Naive thymus-derived CD4-positive, alpha-beta T cell (primary cell): ENCODE results near the gene ATP6V0D1. TPM values are rescaled to one million over a fixed set of nuclear protein-coding genes. Genes with fewer than 3 reads are reported as not detected.
"Not testable (repeated sequence)": the region's sequence is repeated elsewhere in the genome, so short reads cannot be mapped to it uniquely, and the experiment has no call there.

Source experiments
- ATAC-seq: fragments of 150-1000 bp; cut with Tn5 transposase; 2 replicates; pipeline ENCODE4 v1.10.0; 2021; ENCODE audit warnings: mild to moderate bottlenecking, moderate library complexity
- CTCF ChIA-PET: fragments of 350-600 bp; sonication (Branson Sonifier 250); formaldehyde crosslinking; loops from one replicate; lab custom pipeline; 2021; ENCODE audit warnings: antibody characterized with exemption; lab: Charles Lee
- POLR2A ChIA-PET: fragments of 350-600 bp; sonication (Branson Sonifier 250); formaldehyde crosslinking; loops from one replicate; lab custom pipeline; 2021; ENCODE audit warnings: antibody characterized with exemption, inconsistent platforms; lab: Charles Lee
- DNase-seq, 9 donors: peaks; one replicate each; pipeline versions ENCODE4 v3.0.0 to v3.0.0-alpha.2; 2020 to 2022; ENCODE audit warnings: mixed read lengths in 1 of 9
- H3K27ac ChIP-seq: one replicate; pipeline ENCODE4 v1.7.0; 2013; ENCODE audit warnings: mild to moderate bottlenecking, low read depth, low read length, moderate library complexity
- H3K27me3 ChIP-seq, 2 donors: one replicate each; pipeline ENCODE4 v1.7.0; 2013; ENCODE audit warnings: low read length in 2 of 2, mild to moderate bottlenecking in 2 of 2, moderate library complexity in 2 of 2; ENCODE audit not compliant: control insufficient read depth in 2 of 2, insufficient read depth in 2 of 2
- H3K36me3 ChIP-seq, 3 experiments: 1 replicate in 2 of 3; 2 replicates in 1 of 3; pipeline ENCODE4 v1.7.0; 2013; ENCODE audit warnings: low read length in 3 of 3, mild to moderate bottlenecking in 3 of 3, moderate library complexity in 1 of 3; ENCODE audit not compliant: insufficient read depth in 3 of 3, control insufficient read depth in 2 of 3
- H3K4me1 ChIP-seq, 2 donors: one replicate each; pipeline ENCODE4 v1.7.0; 2013; ENCODE audit warnings: low read length in 2 of 2, mild to moderate bottlenecking in 2 of 2, moderate library complexity in 1 of 2; ENCODE audit not compliant: control insufficient read depth in 2 of 2, insufficient read depth in 2 of 2
- H3K4me3 ChIP-seq: 2 replicates; pipeline ENCODE4 v1.7.0; 2013; ENCODE audit warnings: mild to moderate bottlenecking, low read length
- H3K9me3 ChIP-seq, 3 experiments: 1 replicate in 2 of 3; 2 replicates in 1 of 3; pipeline ENCODE4 v1.7.0; 2013; ENCODE audit warnings: low read length in 3 of 3; ENCODE audit not compliant: control insufficient read depth in 2 of 3
- H3K27ac Mint-ChIP-seq, 9 donors: one replicate each; pipeline ENCODE4 v1.8.0; 2020 to 2022; ENCODE audit warnings: mixed read lengths in 9 of 9, mild to moderate bottlenecking in 8 of 9, moderate library complexity in 5 of 9, inconsistent platforms in 2 of 9
- H3K27me3 Mint-ChIP-seq, 5 donors: one replicate each; pipeline ENCODE4 v1.8.0; 2021 to 2022; ENCODE audit warnings: mixed read lengths in 5 of 5, mild to moderate bottlenecking in 1 of 5
- H3K36me3 Mint-ChIP-seq, 5 donors: one replicate each; pipeline ENCODE4 v1.8.0; 2020 to 2022; ENCODE audit warnings: mixed read lengths in 5 of 5, mild to moderate bottlenecking in 3 of 5, inconsistent platforms in 1 of 5
- H3K4me1 Mint-ChIP-seq, 7 donors: one replicate each; pipeline ENCODE4 v1.8.0; 2020 to 2022; ENCODE audit warnings: mixed read lengths in 7 of 7, mild to moderate bottlenecking in 3 of 7, inconsistent platforms in 1 of 7
- H3K4me3 Mint-ChIP-seq, 10 donors: one replicate each; pipeline ENCODE4 v1.8.0; 2020 to 2022; ENCODE audit warnings: mild to moderate bottlenecking in 10 of 10, mixed read lengths in 10 of 10, moderate library complexity in 6 of 10, inconsistent platforms in 2 of 10
- H3K9me3 Mint-ChIP-seq, 11 donors: one replicate each; pipeline ENCODE4 v1.8.0; 2020 to 2022; ENCODE audit warnings: mixed read lengths in 11 of 11, mild to moderate bottlenecking in 4 of 11, inconsistent platforms in 1 of 11, moderate library complexity in 1 of 11
- intact Hi-C, 2 donors: fragments of 100-400 bp; cut with micrococcal nuclease; formaldehyde crosslinking; loops; one replicate each; pipeline ENCODE4 v1.15.1; 2023
- polyA plus RNA-seq, 2 donors: library from polyadenylated mRNA; unstranded; fragments of 300-500 nt; fragmentation: Illumina TruSeq; gene quantifications; one replicate each; pipeline ENCODE4 v1.2.3, GENCODE V29; 2021
- total RNA-seq, 6 experiments: library from RNA in 5 of 6; stranded (reverse) in 5 of 6; gene quantifications; 1 replicate in 5 of 6; 2 replicates in 1 of 6; pipeline ENCODE4 v1.2.3 and lab custom pipeline; 2021 to 2026

Gene ATP6V0D1
- total and polyA plus RNA-seq, 7 experiments from 2014 or later = 35.8 to 104 (median 58.2) TPM

DNA sequence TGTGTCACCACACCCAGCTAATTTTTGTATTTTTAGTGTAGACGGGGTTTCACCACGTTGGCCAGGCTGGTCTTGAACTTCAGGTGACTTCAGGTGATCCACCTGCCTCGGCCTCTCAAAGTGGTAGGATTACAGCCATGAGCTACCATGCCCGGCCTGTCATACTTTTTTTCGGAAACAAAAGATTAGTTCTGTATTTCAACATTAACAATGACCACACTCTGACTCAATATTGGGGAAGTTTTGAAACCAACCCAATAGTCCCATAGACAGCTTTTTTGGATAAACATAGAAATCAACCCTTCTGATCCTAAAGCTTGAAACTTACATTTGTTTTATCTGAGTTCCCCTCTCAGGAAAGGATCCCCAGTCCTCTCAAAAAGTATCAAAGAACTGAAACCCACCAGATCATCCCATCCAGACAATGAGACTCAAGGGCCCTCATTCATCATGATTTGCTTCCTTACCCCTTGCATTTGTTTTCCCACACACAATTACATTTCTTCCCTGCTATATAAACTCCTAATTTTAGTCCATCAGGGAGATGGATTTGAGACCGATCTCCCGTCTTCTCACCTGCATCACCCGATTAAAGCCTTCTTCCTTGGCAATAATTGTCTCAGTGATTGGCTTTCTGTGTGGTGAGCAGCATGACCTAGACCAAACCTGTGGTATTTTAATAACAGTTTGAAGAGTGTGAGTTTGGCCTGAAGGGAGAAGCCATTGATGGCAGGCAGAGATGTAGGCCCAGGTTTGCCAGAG lies 9.6 kb upstream of the ATP6V0D1 start:
- ATAC-seq (peak; percentile 25), DNase-seq (no peak)
- Mint-ChIP-seq H3K9me3 (no peaks in the 10 kb centered on the region), H3K4me3 (no peak overlapping the region), H3K4me1 (peaks cover 9 to 27% (median 20%) of the 10 kb centered on the region in 7 donors), H3K36me3 (peaks cover 0 to 6% (median 4%) of the 10 kb centered on the region in 5 donors), H3K27me3 (no peaks in the 10 kb centered on the region), H3K27ac (peak overlapping the region in 5 of 9 donors; percentile 28 to 68 (median 49))
- H3K9me3 ChIP-seq = no peaks in the 10 kb centered on the region
- intact Hi-C loops = loop anchor here in 1 of 2 donors (5.0 kb wide), 1 partner anchor 152 kb away; no protein-coding TSS in a partner anchor
- no peak overlapping the region for H3K27ac ChIP-seq
- ChIA-PET CTCF (interaction anchor here (0.6 to 10.4 kb wide), 7 partner anchors 9 to 419 kb away, joined by 3 to 174 read pairs (median 5); partner anchors contain the start of gene ATP6V0D1), POLR2A (interaction anchor here (0.6 to 2.5 kb wide), 7 partner anchors 9 to 855 kb away, joined by 3 to 10 read pairs (median 3); partner anchors contain the start of genes ATP6V0D1 and TSNAXIP1)
- H3K36me3 ChIP-seq = peaks cover 0 to 17% (median 0%) of the 10 kb centered on the region in 3 experiments
- no peaks in the 10 kb centered on the region for H3K27me3 ChIP-seq
- no peak overlapping the region for H3K4me3 ChIP-seq
- H3K4me1 ChIP-seq = peaks cover 3 to 5% of the 10 kb centered on the region in 2 donors

DNA sequence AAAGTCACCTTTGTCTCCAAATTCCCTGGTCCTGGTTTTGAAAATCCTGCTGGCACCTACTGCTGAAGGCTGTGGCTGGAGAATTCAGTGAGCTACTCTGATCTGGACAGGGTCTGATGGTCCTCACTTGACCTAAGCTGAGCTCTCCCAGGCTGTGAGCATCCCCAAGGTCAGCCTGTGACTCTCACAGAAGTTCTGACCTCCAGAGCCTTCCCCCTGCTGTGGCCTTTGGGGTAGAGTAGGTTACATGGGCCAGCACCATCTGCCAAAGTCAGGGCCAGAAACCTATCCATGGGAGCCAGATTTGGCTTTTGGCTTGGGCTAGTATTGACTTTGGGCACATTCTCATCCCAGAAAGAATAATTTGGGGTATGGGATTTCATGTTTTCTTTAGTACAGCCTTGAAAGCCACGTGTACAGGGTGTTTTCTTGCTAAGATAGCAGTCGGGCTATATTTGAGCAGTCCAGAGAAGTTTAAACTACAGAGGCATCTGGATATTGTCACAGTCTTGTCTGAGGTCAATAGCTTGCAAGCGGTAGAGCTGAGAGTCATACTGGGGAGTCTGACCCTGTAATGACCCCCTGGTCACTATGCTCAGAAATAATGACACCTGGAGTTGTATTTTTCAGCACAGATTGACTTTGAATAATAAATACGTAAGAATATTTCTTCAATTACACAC lies 8.6 kb upstream of the ATP6V0D1 start:
- H3K36me3 Mint-ChIP-seq = peaks cover 0 to 9% (median 4%) of the 10 kb centered on the region in 5 donors
- H3K4me3 Mint-ChIP-seq = no peak overlapping the region
- Histone ChIP-seq H3K36me3 (peaks cover 0 to 26% (median 6%) of the 10 kb centered on the region in 3 experiments), H3K27ac (peak overlapping the region; percentile 48), H3K4me3 (no peak overlapping the region), H3K27me3 (no peaks in the 10 kb centered on the region), H3K4me1 (peaks cover 3 to 4% of the 10 kb centered on the region in 2 donors), H3K9me3 (no peaks in the 10 kb centered on the region)
- ATAC-seq (no peak), DNase-seq (no peak)
- ChIA-PET CTCF (interaction anchor here (0.7 to 10.4 kb wide), 6 partner anchors 8 to 178 kb away, joined by 3 to 174 read pairs (median 6); partner anchors contain the start of gene ATP6V0D1), POLR2A (interaction anchor here (0.7 to 2.5 kb wide), 3 partner anchors 8 to 31 kb away, joined by 3 to 10 read pairs (median 5); partner anchors contain the start of gene ATP6V0D1)
- H3K27me3 Mint-ChIP-seq = no peaks in the 10 kb centered on the region
- peak overlapping the region in 8 of 9 donors; percentile 41 to 84 (median 70) for H3K27ac Mint-ChIP-seq
- intact Hi-C loops = loop anchor here in 1 of 2 donors (5.0 to 10.0 kb wide), 2 partner anchors 153 to 755 kb away; partner anchors contain the start of gene PLA2G15
- no peaks in the 10 kb centered on the region for H3K9me3 Mint-ChIP-seq
- peaks cover 9 to 24% (median 18%) of the 10 kb centered on the region in 7 donors for H3K4me1 Mint-ChIP-seq

DNA sequence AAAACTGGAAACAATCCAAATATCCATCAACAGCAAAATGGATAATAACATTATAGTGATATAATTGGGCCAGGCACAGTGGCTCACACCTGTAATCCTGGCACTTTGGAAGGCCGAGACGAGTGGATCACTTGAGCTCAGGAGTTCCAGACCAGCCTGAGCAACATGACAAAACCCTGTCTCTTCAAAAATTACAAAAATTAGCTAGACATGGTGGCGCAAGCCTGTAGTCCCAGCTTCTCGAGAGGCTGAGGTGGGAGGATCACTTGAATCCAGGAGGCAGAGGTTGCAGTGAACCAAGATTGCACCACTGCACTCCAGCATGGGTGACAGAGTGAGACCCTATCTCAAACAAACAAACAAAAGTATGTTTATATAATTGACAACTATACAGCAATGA lies 6.6 kb upstream of the ATP6V0D1 start:
- ATAC-seq, H3K4me3 Mint-ChIP-seq, H3K9me3 ChIP-seq, H3K27me3 Mint-ChIP-seq, H3K4me3 ChIP-seq, DNase-seq, H3K4me1 ChIP-seq, POLR2A ChIA-PET, H3K27ac ChIP-seq, H3K9me3 Mint-ChIP-seq, H3K27me3 ChIP-seq: not testable (repeated sequence)
- H3K36me3 Mint-ChIP-seq = peaks cover 0 to 11% (median 0%) of the 10 kb centered on the region in 5 donors
- CTCF ChIA-PET = interaction anchor here (0.6 to 9.7 kb wide), 3 partner anchors 27 to 539 kb away, joined by 3 to 70 read pairs (median 9); no protein-coding TSS in a partner anchor
- H3K36me3 ChIP-seq = peaks cover 0 to 28% (median 9%) of the 10 kb centered on the region in 3 experiments
- intact Hi-C loops = loop anchor here in 1 of 2 donors (10.0 kb wide), 1 partner anchor 757 kb away; the partner anchor contains the start of gene PLA2G15
- peak overlapping the region in 7 of 9 donors; percentile 20 to 81 (median 43) for H3K27ac Mint-ChIP-seq
- peaks cover 10 to 32% (median 26%) of the 10 kb centered on the region in 7 donors for H3K4me1 Mint-ChIP-seq

DNA sequence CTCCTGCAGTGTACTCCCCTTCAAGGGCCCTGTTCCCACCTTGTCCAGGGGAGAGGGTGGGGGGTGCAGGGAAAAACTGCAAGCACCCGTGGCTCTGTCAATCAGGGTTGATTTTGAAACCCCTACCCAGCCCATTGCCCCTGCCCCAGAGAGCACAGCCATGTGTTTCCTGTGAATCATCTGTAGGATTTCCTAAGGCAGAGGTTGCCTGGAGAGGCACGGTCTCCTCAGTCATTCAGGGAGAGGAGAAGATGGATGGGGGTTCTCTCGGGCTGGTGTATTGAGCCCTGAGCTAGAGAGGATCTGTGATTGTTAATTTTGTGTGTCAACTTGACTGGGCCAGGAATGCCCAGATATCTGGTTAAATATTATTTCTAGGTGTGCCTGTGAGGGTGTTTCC lies 5.8 kb upstream of the ATP6V0D1 start:
- intact Hi-C loops = loop anchor here in 1 of 2 donors (10.0 kb wide), 1 partner anchor 758 kb away; the partner anchor contains the start of gene PLA2G15
- Histone ChIP-seq H3K9me3 (no peaks in the 10 kb centered on the region), H3K4me3 (no peak overlapping the region), H3K27ac (no peak overlapping the region), H3K36me3 (peaks cover 0 to 26% (median 9%) of the 10 kb centered on the region in 3 experiments), H3K4me1 (peaks cover 10 to 11% of the 10 kb centered on the region in 2 donors), H3K27me3 (no peaks in the 10 kb centered on the region)
- no peaks in the 10 kb centered on the region for H3K9me3 Mint-ChIP-seq
- POLR2A ChIA-PET = no interaction called here
- H3K27me3 Mint-ChIP-seq = no peaks in the 10 kb centered on the region
- peak overlapping the region in 3 of 9 donors; percentile 25 to 74 (median 39) for H3K27ac Mint-ChIP-seq
- H3K36me3 Mint-ChIP-seq = peaks cover 0 to 11% (median 0%) of the 10 kb centered on the region in 5 donors
- no peak overlapping the region for H3K4me3 Mint-ChIP-seq
- H3K4me1 Mint-ChIP-seq = peaks cover 17 to 39% (median 32%) of the 10 kb centered on the region in 7 donors
- CTCF ChIA-PET = interaction anchor here (9.7 kb wide), 1 partner anchor 28 kb away, joined by 70 read pairs; no protein-coding TSS in a partner anchor
- DNase-seq (no peak), ATAC-seq (peak; percentile 58)

DNA sequence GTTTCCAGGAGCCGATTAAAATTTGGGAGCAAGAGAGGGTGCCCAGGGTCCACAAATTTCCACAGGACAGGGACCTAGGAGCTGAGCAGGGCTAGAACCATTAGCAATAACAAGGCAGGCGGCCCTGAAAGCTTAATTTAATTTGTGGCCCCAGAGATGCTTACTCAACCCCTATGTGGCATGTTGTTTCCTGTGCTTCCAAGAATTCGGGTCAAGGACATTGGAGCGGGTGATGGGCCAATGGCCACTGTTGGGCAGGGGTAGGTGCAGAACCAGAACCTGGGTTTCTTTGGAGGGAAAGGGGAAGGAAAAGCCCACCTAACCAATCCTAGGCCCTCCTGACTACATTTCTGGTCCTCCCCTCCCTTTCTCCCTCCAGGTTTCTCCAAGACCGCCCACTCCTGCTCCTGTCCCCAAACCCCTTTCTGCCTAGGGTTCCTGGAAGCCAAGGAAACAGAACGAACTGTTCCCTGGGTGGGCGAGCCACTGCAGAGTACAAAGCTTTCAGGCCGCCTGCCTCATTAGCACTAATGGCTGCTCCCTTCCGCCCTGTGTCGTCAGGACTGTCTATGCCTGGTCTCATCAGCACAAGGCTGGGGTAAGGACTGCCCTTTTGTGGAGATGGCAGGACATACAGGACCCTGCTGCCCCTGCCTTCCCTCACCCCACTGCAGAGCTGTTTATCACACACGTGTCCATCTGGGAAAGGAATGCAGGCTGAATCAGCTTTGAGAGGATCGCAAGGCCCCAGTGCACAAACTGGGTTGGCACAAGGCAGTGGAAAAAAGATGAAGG lies 3.0 kb upstream of the ATP6V0D1 start:
- Histone ChIP-seq H3K36me3 (peaks cover 0 to 27% (median 9%) of the 10 kb centered on the region in 3 experiments), H3K27me3 (no peaks in the 10 kb centered on the region), H3K4me3 (no peak overlapping the region), H3K27ac (peak overlapping the region; percentile 99), H3K4me1 (peaks cover 10 to 24% of the 10 kb centered on the region in 2 donors), H3K9me3 (no peaks in the 10 kb centered on the region)
- H3K27me3 Mint-ChIP-seq = no peaks in the 10 kb centered on the region
- intact Hi-C loops = loop anchor here in 1 of 2 donors (5.0 to 10.0 kb wide), 2 partner anchors 237 to 761 kb away; partner anchors contain the start of genes FHOD1, PLA2G15 and SLC9A5
- no peaks in the 10 kb centered on the region for H3K9me3 Mint-ChIP-seq
- H3K4me1 Mint-ChIP-seq = peaks cover 15 to 43% (median 36%) of the 10 kb centered on the region in 7 donors
- POLR2A ChIA-PET = interaction anchor here (0.8 to 3.0 kb wide), 5 partner anchors 16 to 323 kb away, joined by 3 to 16 read pairs (median 3); partner anchors contain the start of genes RANBP10 and TSNAXIP1
- peak overlapping the region in 5 of 10 donors; percentile 16 to 98 (median 36) for H3K4me3 Mint-ChIP-seq
- peaks cover 0 to 11% (median 3%) of the 10 kb centered on the region in 5 donors for H3K36me3 Mint-ChIP-seq
- no peak for ATAC-seq
- CTCF ChIA-PET = interaction anchor here (1.1 to 9.7 kb wide), 5 partner anchors 10 to 183 kb away, joined by 4 to 70 read pairs (median 11); no protein-coding TSS in a partner anchor
- no peak for DNase-seq
- peak overlapping the region in 8 of 9 donors; percentile 57 to 97 (median 72) for H3K27ac Mint-ChIP-seq
